ENCODE measurements around the gene CELSR2. TPM values are rescaled to one million over a fixed set of nuclear protein-coding genes. Genes with fewer than 3 reads are reported as not detected.

CELSR2 gene
- total and polyA plus RNA-seq, 2 experiments from 2014 or later = 11.2 to 35.1 TPM

GRCh38 chr1:109270623-109271317 lies 21.4 kb downstream of the CELSR2 start (continued):
- TF ChIP-seq ZNF462 (CRISPR knock-in tag; IDR thresholded peaks at IDR 0.05) = no peak
- no peak for TF ChIP-seq EZH2 (IDR thresholded peaks at IDR 0.05; ENCODE audit: low read depth, unreplicated experiment)
- no peak for TF ChIP-seq ZNF114 (CRISPR knock-in tag; IDR thresholded peaks at IDR 0.05)
- TF ChIP-seq JUNB (IDR thresholded peaks at IDR 0.05; ENCODE audit: unreplicated experiment) = no peak
- TF ChIP-seq NANOG (IDR thresholded peaks at IDR 0.05; ENCODE audit: borderline replicate concordance) = no peak

- no peak overlapping the region for H2AFZ ChIP-seq
- H3K27ac ChIP-seq (ENCODE audit: low read depth) = no peak overlapping the region
- H3K9me3 Mint-ChIP-seq = no peaks in the 10 kb centered on the region; the same call in 2 of the 3 replicates
- peaks cover 18% of the 10 kb centered on the region for H3K36me3 Mint-ChIP-seq (ENCODE audit: low read depth)
- ATAC-seq (no peak), DNase-seq (ENCODE audit: low spot score) (no peak)
- H3K27ac Mint-ChIP-seq = no peak overlapping the region
- no peak overlapping the region for H3K4me2 ChIP-seq
- H3F3A ChIP-seq (replicated peaks; ENCODE audit: low read depth) = peaks cover 3% of the 10 kb centered on the region; the same call in 1 of the 2 replicates
- no peaks in the 10 kb centered on the region for H3K79me2 ChIP-seq (replicated peaks; ENCODE audit: insufficient read depth)
- H3K9me2 ChIP-seq (ENCODE audit: insufficient read depth) = no peaks in the 10 kb centered on the region
- no peaks in the 10 kb centered on the region for H3K27me3 ChIP-seq (ENCODE audit: insufficient read depth)
- H3K4me1 ChIP-seq (ENCODE audit: insufficient read depth) = peaks cover 16% of the 10 kb centered on the region
- H3K4me3 Mint-ChIP-seq = no peak overlapping the region
- no peaks in the 10 kb centered on the region for H3K36me3 ChIP-seq (ENCODE audit: insufficient read depth)
- no peak for TF ChIP-seq ZNF462 (CRISPR knock-in tag; IDR thresholded peaks at IDR 0.05)
- no peak for TF ChIP-seq ZNF114 (CRISPR knock-in tag; IDR thresholded peaks at IDR 0.05)
- no peak for TF ChIP-seq CREB1 (CRISPR knock-in tag; IDR thresholded peaks at IDR 0.05; ENCODE audit: low read depth)
- TF ChIP-seq NANOG (IDR thresholded peaks at IDR 0.05; ENCODE audit: borderline replicate concordance) = no peak
- no peak for TF ChIP-seq EZH2 (IDR thresholded peaks at IDR 0.05; ENCODE audit: low read depth, unreplicated experiment)
- TF ChIP-seq EZH2phosphoT487 (IDR thresholded peaks at IDR 0.05; ENCODE audit: unreplicated experiment) = no peak
- no peak overlapping the region for H3K4me3 ChIP-seq
- no peaks in the 10 kb centered on the region for H4K20me1 ChIP-seq (replicated peaks; ENCODE audit: insufficient read depth)
- peaks cover 22% of the 10 kb centered on the region for H3K4me1 Mint-ChIP-seq
- H3K27me3 Mint-ChIP-seq (ENCODE audit: insufficient read depth, low read depth, poor library complexity) = peaks cover 14% of the 10 kb centered on the region
Measured at GRCh38 chr1:109271458-109271857, 22.1 kb downstream of the CELSR2 start.
